KMS-11 (cell line): ENCODE data around the gene GAS2L1.

ENCODE experiments used
- H2AFZ ChIP-seq: fragments of 200-600 bp; sonication (generic); 2 replicates; pipeline ENCODE4 v1.6.1; 2016; ENCODE audit warnings: antibody characterized with exemption, mixed run types, low read depth
- H3K27ac ChIP-seq: fragments of 200-600 bp; sonication (generic); 2 replicates; pipeline ENCODE4 v1.6.1; 2016; ENCODE audit warnings: mild to moderate bottlenecking, mixed run types
- H3K27me3 ChIP-seq: fragments of 200-600 bp; sonication (generic); 2 replicates; pipeline ENCODE4 v1.6.1; 2017; ENCODE audit warnings: mild to moderate bottlenecking, low read depth, mixed run types, moderate library complexity; ENCODE audit not compliant: insufficient read depth
- H3K36me3 ChIP-seq: fragments of 200-600 bp; sonication (generic); 2 replicates; pipeline ENCODE4 v1.6.1; 2017; ENCODE audit warnings: mild to moderate bottlenecking, mixed run types; ENCODE audit not compliant: insufficient read depth
- H3K4me1 ChIP-seq: fragments of 200-600 bp; sonication (generic); 2 replicates; pipeline ENCODE4 v1.6.1; 2016; ENCODE audit warnings: mild to moderate bottlenecking, low read depth, mixed run types; ENCODE audit not compliant: poor library complexity, severe bottlenecking
- H3K4me2 ChIP-seq: fragments of 200-600 bp; sonication (generic); 2 replicates; pipeline ENCODE4 v1.7.0; 2016; ENCODE audit warnings: mild to moderate bottlenecking, mixed run types
- H3K4me3 ChIP-seq: fragments of 200-600 bp; sonication (generic); IDR thresholded peaks from 2 replicates; pipeline ENCODE4 v1.6.1; 2017; ENCODE audit warnings: low read depth, low read length, mixed read lengths; ENCODE audit not compliant: insufficient read depth
- H3K79me2 ChIP-seq: fragments of 200-600 bp; sonication (generic); 2 replicates; pipeline ENCODE4 v1.6.1; 2016; ENCODE audit warnings: low read depth, mixed run types; ENCODE audit not compliant: insufficient read depth
- H3K9ac ChIP-seq: fragments of 200-600 bp; sonication (generic); 2 replicates; pipeline ENCODE4 v1.6.1; 2016; ENCODE audit warnings: mild to moderate bottlenecking, mixed run types
- H4K20me1 ChIP-seq: fragments of 200-600 bp; sonication (generic); 2 replicates; pipeline ENCODE4 v1.6.1; 2016; ENCODE audit warnings: mild to moderate bottlenecking, mixed run types; ENCODE audit not compliant: insufficient read depth
- TF ChIP-seq, protein P1 (sequence below): fragments of 200-600 bp; sonication (generic); conservative IDR thresholded peaks from 2 replicates; pipeline ENCODE4 v1.6.1; 2017; ENCODE audit warnings: low read depth, mild to moderate bottlenecking, antibody characterized with exemption, low read length, moderate library complexity, mixed read lengths

Gene GAS2L1

GRCh38 chr22:29260031-29260560, 46.4 kb upstream of the GAS2L1 start:
- Histone ChIP-seq H3K9ac (no peak overlapping the region), H3K36me3 (no peaks in the 10 kb centered on the region; the same call in 1 of the 2 replicates), H3K27ac (no peak overlapping the region), H3K4me1 (peaks cover 7% of the 10 kb centered on the region), H4K20me1 (no peaks in the 10 kb centered on the region), H3K27me3 (no peaks in the 10 kb centered on the region), H3K4me2 (no peak overlapping the region), H2AFZ (no peak overlapping the region), H3K79me2 (0 out of 2 replicates have a peak, but pooled peaks cover under 1% of the 10 kb centered on the region), H3K4me3 (no peak overlapping the region)
- TF ChIP-seq, protein P1, sequence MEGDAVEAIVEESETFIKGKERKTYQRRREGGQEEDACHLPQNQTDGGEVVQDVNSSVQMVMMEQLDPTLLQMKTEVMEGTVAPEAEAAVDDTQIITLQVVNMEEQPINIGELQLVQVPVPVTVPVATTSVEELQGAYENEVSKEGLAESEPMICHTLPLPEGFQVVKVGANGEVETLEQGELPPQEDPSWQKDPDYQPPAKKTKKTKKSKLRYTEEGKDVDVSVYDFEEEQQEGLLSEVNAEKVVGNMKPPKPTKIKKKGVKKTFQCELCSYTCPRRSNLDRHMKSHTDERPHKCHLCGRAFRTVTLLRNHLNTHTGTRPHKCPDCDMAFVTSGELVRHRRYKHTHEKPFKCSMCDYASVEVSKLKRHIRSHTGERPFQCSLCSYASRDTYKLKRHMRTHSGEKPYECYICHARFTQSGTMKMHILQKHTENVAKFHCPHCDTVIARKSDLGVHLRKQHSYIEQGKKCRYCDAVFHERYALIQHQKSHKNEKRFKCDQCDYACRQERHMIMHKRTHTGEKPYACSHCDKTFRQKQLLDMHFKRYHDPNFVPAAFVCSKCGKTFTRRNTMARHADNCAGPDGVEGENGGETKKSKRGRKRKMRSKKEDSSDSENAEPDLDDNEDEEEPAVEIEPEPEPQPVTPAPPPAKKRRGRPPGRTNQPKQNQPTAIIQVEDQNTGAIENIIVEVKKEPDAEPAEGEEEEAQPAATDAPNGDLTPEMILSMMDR, result no peak

GRCh38 chr22:29260601-29261315, 45.7 kb upstream of the GAS2L1 start:
- Histone ChIP-seq H3K27me3 (no peaks in the 10 kb centered on the region), H3K4me3 (no peak overlapping the region), H3K27ac (no peak overlapping the region), H3K79me2 (0 out of 2 replicates have a peak, but pooled peaks cover 5% of the 10 kb centered on the region), H3K36me3 (no peaks in the 10 kb centered on the region; the same call in 1 of the 2 replicates), H2AFZ (no peak overlapping the region), H3K4me1 (peaks cover 7% of the 10 kb centered on the region), H3K4me2 (no peak overlapping the region), H4K20me1 (no peaks in the 10 kb centered on the region), H3K9ac (no peak overlapping the region)
- TF ChIP-seq, protein P1, result no peak

DNA sequence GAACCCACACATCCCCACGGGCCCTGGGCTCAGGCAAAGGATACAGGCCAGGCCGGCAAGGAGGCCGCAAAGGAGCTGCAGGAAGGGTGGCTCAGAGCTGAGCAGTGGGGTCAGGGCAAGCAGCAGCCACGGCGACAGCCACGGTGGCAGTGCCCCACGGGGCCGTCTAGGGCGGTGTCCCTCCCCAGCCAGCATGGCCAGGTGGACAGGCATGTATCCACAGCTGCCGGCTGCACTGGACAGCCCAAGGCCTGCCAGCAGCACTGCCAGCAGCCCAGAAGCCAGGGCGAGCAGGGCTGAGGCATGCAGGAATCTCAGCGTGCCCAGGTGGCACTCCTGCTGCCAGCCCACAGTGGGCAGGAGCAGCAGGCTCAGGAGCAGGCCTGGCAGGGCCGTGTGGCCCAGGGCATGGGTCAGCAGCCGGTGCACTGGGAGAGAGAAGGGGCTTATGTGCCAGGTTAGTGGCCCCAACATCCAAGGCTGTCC, 42.6 kb upstream of the GAS2L1 start:
- Histone ChIP-seq H3K27ac (no peak overlapping the region), H3K4me1 (peaks cover 17% of the 10 kb centered on the region), H4K20me1 (no peaks in the 10 kb centered on the region; the same call in 1 of the 2 replicates), H3K4me3 (no peak overlapping the region), H3K36me3 (no peaks in the 10 kb centered on the region; the same call in 1 of the 2 replicates), H2AFZ (no peak overlapping the region), H3K4me2 (no peak overlapping the region), H3K79me2 (peaks cover 30% of the 10 kb centered on the region), H3K9ac (no peak overlapping the region), H3K27me3 (no peaks in the 10 kb centered on the region)
- TF ChIP-seq, protein P1, result no peak

- Histone ChIP-seq H2AFZ (no peak overlapping the region), H3K27ac (no peak overlapping the region), H3K27me3 (no peaks in the 10 kb centered on the region), H4K20me1 (peaks cover 6% of the 10 kb centered on the region), H3K9ac (no peak overlapping the region), H3K4me3 (no peak overlapping the region), H3K36me3 (peaks cover 4% of the 10 kb centered on the region; the same call in 1 of the 2 replicates), H3K4me2 (no peak overlapping the region), H3K4me1 (peaks cover 24% of the 10 kb centered on the region), H3K79me2 (peaks cover 45% of the 10 kb centered on the region)
- TF ChIP-seq, protein P1, result no peak
Observed at GRCh38 chr22:29265305-29265704, 41.1 kb upstream of the GAS2L1 start.
